Cerebellar cortex (tissue), 1 donor: Measurements from ENCODE around the gene HCLS1.
"Not testable (repeated sequence)": the region's sequence is repeated elsewhere in the genome, so short reads cannot be mapped to it uniquely, and the experiment has no call there.

ENCODE experiments used
- DNase-seq: peaks from one replicate; pipeline ENCODE4 v3.0.0-alpha.2; 2015; ENCODE audit warnings: low spot score

Gene HCLS1

GRCh38 chr3:121598564-121598963, 62.1 kb downstream of the HCLS1 start:
- no peak for DNase-seq

GRCh38 chr3:121595765-121596406, 64.8 kb downstream of the HCLS1 start:
- DNase-seq, result no peak

DNA sequence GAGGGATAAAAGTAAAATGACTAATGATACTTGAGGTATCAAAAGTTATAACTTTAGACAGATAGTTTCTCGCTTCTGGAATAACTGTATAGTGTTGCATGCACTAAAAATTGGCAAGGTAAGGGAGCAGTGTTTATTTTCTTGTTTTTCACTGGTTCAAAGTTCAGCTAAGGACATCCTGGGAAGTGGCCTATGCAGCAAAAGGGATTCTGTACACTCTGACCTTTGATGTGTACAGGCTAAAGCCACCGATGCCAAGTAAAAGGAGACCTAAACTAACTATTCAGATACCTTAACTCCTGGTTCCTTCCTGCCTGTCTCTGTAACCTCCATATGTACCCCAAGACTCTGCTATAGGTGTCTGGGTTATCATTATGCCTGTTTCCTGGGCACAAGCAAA, 65.9 kb downstream of the HCLS1 start:
- no peak for DNase-seq

DNA sequence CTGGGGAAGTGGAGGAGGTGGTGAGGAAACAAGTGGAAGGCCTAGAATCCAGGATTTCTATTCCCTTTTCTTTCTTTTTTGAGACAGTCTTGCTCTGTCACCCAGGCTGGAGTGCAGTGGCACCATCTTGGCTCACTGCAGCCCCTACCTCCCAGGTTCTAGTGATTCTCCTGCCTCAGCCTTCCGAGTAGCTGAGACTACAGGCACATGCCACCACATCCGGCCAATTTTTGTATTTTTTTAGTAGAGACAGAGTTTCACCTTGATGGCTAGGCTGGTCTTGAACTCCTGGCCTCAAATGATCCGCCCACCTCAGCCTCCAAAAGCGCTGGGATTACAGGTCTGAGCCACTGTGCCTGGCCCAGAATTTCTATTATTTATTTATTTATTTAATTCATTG, 66.9 kb downstream of the HCLS1 start:
- not testable (repeated sequence) for DNase-seq

DNA sequence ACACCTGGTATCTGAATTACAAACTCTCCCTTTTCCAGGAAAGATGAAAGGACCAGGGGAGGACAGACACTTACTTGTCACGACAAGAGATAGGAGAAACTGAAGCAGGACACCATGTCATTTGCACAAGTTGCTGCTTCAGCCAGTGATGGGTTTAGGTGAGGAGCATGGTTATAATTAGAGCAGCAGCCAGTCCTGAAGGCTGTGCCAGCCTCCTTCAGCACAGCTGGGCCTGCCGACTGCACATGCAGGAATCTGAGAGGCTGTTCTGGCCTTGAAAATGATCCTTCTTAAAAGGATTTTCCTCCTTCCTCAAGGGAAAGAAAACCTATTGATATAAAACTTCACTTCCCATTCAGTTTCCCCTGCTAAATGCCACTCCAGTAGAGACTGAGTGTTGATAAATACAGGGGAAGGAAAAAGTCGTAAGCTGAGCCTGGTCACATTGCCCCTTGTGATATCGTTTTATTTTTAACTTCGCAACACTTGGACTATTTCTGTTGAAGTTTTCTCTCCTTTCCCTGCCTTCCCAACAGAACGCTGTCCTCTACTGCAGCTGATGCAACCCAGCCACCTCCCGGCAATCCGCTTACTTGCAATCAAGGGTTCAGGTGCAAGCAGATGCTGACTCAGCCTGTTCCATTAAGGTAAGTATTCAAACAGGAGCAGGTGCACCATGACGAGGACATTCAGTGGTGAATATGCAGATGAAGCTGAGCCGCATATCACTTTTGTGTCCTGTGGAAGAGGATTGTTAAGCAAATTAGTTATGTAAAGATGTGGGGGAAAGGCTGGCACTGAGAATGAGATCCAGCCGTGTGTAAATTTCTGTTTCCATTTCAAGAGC, 67.6 kb downstream of the HCLS1 start, which contains the start of gene FBXO40:
FBXO40 (plus strand) TSS at position 524 of the 847 bp plus-strand sequence. CDS start 27,197 bp downstream, outside the sequence.
- DNase-seq, result no peak

DNA sequence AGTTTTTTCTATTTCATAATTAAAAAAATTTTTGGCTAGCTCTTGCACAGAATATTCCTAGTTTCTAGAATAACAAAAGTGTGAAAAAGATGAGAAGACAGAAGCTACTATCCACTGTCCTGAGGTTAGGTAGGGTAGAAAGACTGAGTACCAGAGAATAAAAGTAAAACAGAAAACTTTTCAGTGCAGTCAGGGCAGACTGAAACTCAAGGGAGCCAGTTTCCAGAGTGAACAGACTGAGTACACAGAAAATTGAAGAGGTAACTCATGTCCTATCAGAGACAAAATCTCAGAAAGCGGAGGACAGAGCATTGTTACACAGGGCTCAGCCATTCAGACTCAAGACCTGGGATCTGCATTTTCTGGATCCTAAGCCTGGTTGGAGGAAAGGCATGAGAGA, 76.3 kb downstream of the HCLS1 start:
- no peak for DNase-seq

DNA sequence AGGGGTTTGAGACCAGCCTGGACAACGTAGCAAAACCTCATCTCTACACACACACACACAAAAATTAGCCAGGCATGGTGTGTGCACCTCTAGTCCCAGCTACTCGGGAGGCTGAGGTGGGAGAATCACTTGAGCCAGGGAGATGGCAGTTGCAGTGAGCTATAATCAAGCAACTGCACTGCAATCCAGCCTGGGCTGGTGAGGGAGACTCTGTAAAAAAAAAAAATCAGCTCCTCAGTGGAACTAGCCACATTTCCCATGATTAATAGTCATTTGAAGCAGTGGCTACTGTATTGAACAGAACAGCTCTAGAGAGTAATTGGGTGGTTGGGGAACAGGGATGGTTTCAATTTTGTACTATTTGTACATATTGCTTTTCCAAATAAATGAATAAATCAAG, 79.0 kb downstream of the HCLS1 start:
- no peak for DNase-seq
